Prostate gland (tissue), 2 donors: Measurements from ENCODE around the gene CTIF.

Source experiments
- CTCF ChIP-seq, 4 experiments: fragments of 200-600 bp in 2 of 4; fragments of 450-650 bp in 2 of 4; sonication (generic) in 2 of 4; IDR thresholded peaks; 1 replicate in 3 of 4; 2 replicates in 1 of 4; pipeline ENCODE4 v1.5.1; 2016 to 2019; ENCODE audit warnings: antibody characterized with exemption in 4 of 4, mild to moderate bottlenecking in 2 of 4, moderate library complexity in 2 of 4
- POLR2AphosphoS5 ChIP-seq: sonication (generic); formaldehyde crosslinking; IDR thresholded peaks from one replicate; pipeline ENCODE4 v1.6.1; 2017; ENCODE audit warnings: antibody characterized with exemption

GRCh38 chr18:48819781-48820482, 281.1 kb downstream of the CTIF start:
- TF ChIP-seq CTCF (IDR thresholded peaks at IDR 0.05) (no peak), POLR2AphosphoS5 (no peak)
